Measurements from ENCODE around the gene LYRM2.

LYRM2 gene

GRCh38 chr6:89678531-89678930, 40.0 kb upstream of the LYRM2 start:
- TF ChIP-seq CTCF (conservative IDR thresholded peaks at IDR 0.05; ENCODE audit: low read depth, low read length), result no peak
- H3K27ac ChIP-seq, result no peak overlapping the region

GRCh38 chr6:89675949-89676748, 37.6 kb upstream of the LYRM2 start:
- H3K4me1 ChIP-seq (ENCODE audit: low read depth, poor library complexity, severe bottlenecking), result no peaks in the 10 kb centered on the region
- H3K4me2 ChIP-seq, result no peak overlapping the region
- no peaks in the 10 kb centered on the region for H3K36me3 ChIP-seq (ENCODE audit: insufficient read depth)
- no peak for TF ChIP-seq CTCF (conservative IDR thresholded peaks at IDR 0.05; ENCODE audit: low read depth, low read length)
- H3K27ac ChIP-seq, result no peak overlapping the region
- H3K79me2 ChIP-seq (ENCODE audit: insufficient read depth, low read depth), result no peaks in the 10 kb centered on the region
- H4K20me1 ChIP-seq (ENCODE audit: insufficient read depth), result no peaks in the 10 kb centered on the region
- no peaks in the 10 kb centered on the region for H3K27me3 ChIP-seq (ENCODE audit: insufficient read depth, low read depth)
- no peak overlapping the region for H3K4me3 ChIP-seq (IDR thresholded peaks at IDR 0.05; ENCODE audit: insufficient read depth, low read depth, low read length)
- H3K9ac ChIP-seq, result no peak overlapping the region
- no peak overlapping the region for H2AFZ ChIP-seq (ENCODE audit: low read depth)

More at GRCh38 chr6:89678531-89678930, 40.0 kb upstream of the LYRM2 start:
- H3K9ac ChIP-seq, result no peak overlapping the region
- no peaks in the 10 kb centered on the region for H4K20me1 ChIP-seq (ENCODE audit: insufficient read depth)
- H3K4me1 ChIP-seq (ENCODE audit: low read depth, poor library complexity, severe bottlenecking), result no peaks in the 10 kb centered on the region
- no peak overlapping the region for H3K4me3 ChIP-seq (IDR thresholded peaks at IDR 0.05; ENCODE audit: insufficient read depth, low read depth, low read length)
- no peaks in the 10 kb centered on the region for H3K27me3 ChIP-seq (ENCODE audit: insufficient read depth, low read depth)
- H3K4me2 ChIP-seq, result no peak overlapping the region
- no peak overlapping the region for H2AFZ ChIP-seq (ENCODE audit: low read depth)
- H3K79me2 ChIP-seq (ENCODE audit: insufficient read depth, low read depth), result no peaks in the 10 kb centered on the region
- H3K36me3 ChIP-seq (ENCODE audit: insufficient read depth), result no peaks in the 10 kb centered on the region

GRCh38 chr6:89670935-89671565, 32.5 kb upstream of the LYRM2 start:
- Histone ChIP-seq H3K36me3 (ENCODE audit: insufficient read depth) (no peaks in the 10 kb centered on the region), H3K27ac (no peak overlapping the region)
- TF ChIP-seq CTCF (conservative IDR thresholded peaks at IDR 0.05; ENCODE audit: low read depth, low read length), result no peak

GRCh38 chr6:89669002-89669401, 30.5 kb upstream of the LYRM2 start:
- H4K20me1 ChIP-seq (ENCODE audit: insufficient read depth), result no peaks in the 10 kb centered on the region
- H3K79me2 ChIP-seq (ENCODE audit: insufficient read depth, low read depth), result no peaks in the 10 kb centered on the region
- no peak overlapping the region for H2AFZ ChIP-seq (ENCODE audit: low read depth)
- no peaks in the 10 kb centered on the region for H3K27me3 ChIP-seq (ENCODE audit: insufficient read depth, low read depth)
- H3K27ac ChIP-seq, result no peak overlapping the region
- H3K4me2 ChIP-seq, result no peak overlapping the region
- no peak overlapping the region for H3K4me3 ChIP-seq (IDR thresholded peaks at IDR 0.05; ENCODE audit: insufficient read depth, low read depth, low read length)
- TF ChIP-seq CTCF (conservative IDR thresholded peaks at IDR 0.05; ENCODE audit: low read depth, low read length), result no peak
- H3K4me1 ChIP-seq (ENCODE audit: low read depth, poor library complexity, severe bottlenecking), result no peaks in the 10 kb centered on the region
- H3K36me3 ChIP-seq (ENCODE audit: insufficient read depth), result no peaks in the 10 kb centered on the region
- H3K9ac ChIP-seq, result no peak overlapping the region

More at GRCh38 chr6:89670935-89671565, 32.5 kb upstream of the LYRM2 start:
- Histone ChIP-seq H3K4me2 (no peak overlapping the region), H3K27me3 (ENCODE audit: insufficient read depth, low read depth) (no peaks in the 10 kb centered on the region), H2AFZ (ENCODE audit: low read depth) (no peak overlapping the region), H3K9ac (no peak overlapping the region), H3K79me2 (ENCODE audit: insufficient read depth, low read depth) (no peaks in the 10 kb centered on the region), H3K4me1 (ENCODE audit: low read depth, poor library complexity, severe bottlenecking) (no peaks in the 10 kb centered on the region), H3K4me3 (IDR thresholded peaks at IDR 0.05; ENCODE audit: insufficient read depth, low read depth, low read length) (no peak overlapping the region), H4K20me1 (ENCODE audit: insufficient read depth) (no peaks in the 10 kb centered on the region)

Data from KMS-11 (cell line).